Effector memory CD4-positive, alpha-beta T cell (primary cell): Measurements from ENCODE around the gene TRPC1.

Experiments used
- DNase-seq, 3 donors: peaks; one replicate each; pipeline ENCODE4 v3.0.0-alpha.2; 2020
- H3K27ac ChIP-seq: 2 replicates; pipeline ENCODE4 v1.7.0; 2013; ENCODE audit warnings: mild to moderate bottlenecking, low read length, moderate library complexity; ENCODE audit not compliant: insufficient read depth, poor library complexity, severe bottlenecking
- H3K27me3 ChIP-seq: replicated peaks from 2 replicates; pipeline ENCODE4 v1.7.0; 2013; ENCODE audit warnings: mild to moderate bottlenecking, low read length; ENCODE audit not compliant: insufficient read depth, control insufficient read depth, poor library complexity, severe bottlenecking
- H3K36me3 ChIP-seq: 2 replicates; pipeline ENCODE4 v1.7.0; 2013; ENCODE audit warnings: mild to moderate bottlenecking, low read length, moderate library complexity; ENCODE audit not compliant: control insufficient read depth, insufficient read depth
- H3K4me1 ChIP-seq: 2 replicates; pipeline ENCODE4 v1.7.0; 2013; ENCODE audit warnings: low read length, mild to moderate bottlenecking; ENCODE audit not compliant: control insufficient read depth, insufficient read depth, poor library complexity, severe bottlenecking
- H3K4me3 ChIP-seq: 2 replicates; pipeline ENCODE4 v1.7.0; 2013; ENCODE audit warnings: low read length, low read depth, mild to moderate bottlenecking; ENCODE audit not compliant: insufficient read depth, poor library complexity, severe bottlenecking
- H3K9me3 ChIP-seq: 2 replicates; pipeline ENCODE4 v1.7.0; 2013; ENCODE audit warnings: mild to moderate bottlenecking, low read length, moderate library complexity; ENCODE audit not compliant: control insufficient read depth

The TRPC1 gene

GRCh38 chr3:142852009-142852408 lies 128.2 kb downstream of the TRPC1 start:
- Histone ChIP-seq H3K36me3 (no peaks in the 10 kb centered on the region), H3K4me1 (no peaks in the 10 kb centered on the region), H3K27ac (no peak overlapping the region), H3K27me3 (no peaks in the 10 kb centered on the region), H3K9me3 (no peaks in the 10 kb centered on the region), H3K4me3 (no peak overlapping the region)
- DNase-seq: no peak

- Histone ChIP-seq H3K27ac (no peak overlapping the region), H3K4me1 (no peaks in the 10 kb centered on the region), H3K9me3 (no peaks in the 10 kb centered on the region), H3K27me3 (no peaks in the 10 kb centered on the region), H3K4me3 (no peak overlapping the region), H3K36me3 (no peaks in the 10 kb centered on the region)
- DNase-seq: no peak
These were observed 129.7 kb downstream of the TRPC1 start for GRCh38 chr3:142853270-142854168.

- Histone ChIP-seq H3K9me3 (no peaks in the 10 kb centered on the region), H3K4me1 (no peaks in the 10 kb centered on the region), H3K36me3 (no peaks in the 10 kb centered on the region), H3K27me3 (no peaks in the 10 kb centered on the region), H3K27ac (no peak overlapping the region), H3K4me3 (no peak overlapping the region)
- DNase-seq: no peak
These were observed 133.2 kb downstream of the TRPC1 start for GRCh38 chr3:142857056-142857455.
